GM10248 (cell line): ENCODE data around the gene PWWP2B.

Experiments used
- CTCF ChIA-PET: fragments of 300-600 bp; sonication (Branson Sonifier 250); formaldehyde crosslinking; extraction: SDS; loops from one replicate; lab custom pipeline; 2021; ENCODE audit warnings: antibody characterized with exemption; lab: Yijun Ruan, JAX
- POLR2A ChIA-PET: fragments of 350-650 bp; sonication (Branson Sonifier 250); formaldehyde crosslinking; extraction: SDS; loops from one replicate; lab custom pipeline; 2020; ENCODE audit warnings: antibody characterized with exemption; lab: Yijun Ruan, JAX
- DNase-seq: peaks from one replicate; pipeline ENCODE4 v3.0.0; 2012; ENCODE audit errors: extremely low spot score
- CTCF ChIP-seq: IDR thresholded peaks from 2 replicates; pipeline ENCODE4 v1.5.1; 2012; ENCODE audit warnings: mild to moderate bottlenecking, low read depth; ENCODE audit errors: extremely low read depth, missing control alignments, control extremely low read depth

The PWWP2B gene

GRCh38 chr10:132462463-132463332 is 65.7 kb downstream of the PWWP2B start:
- ChIA-PET CTCF (interaction anchor here (0.8 to 1.2 kb wide), 3 partner anchors 9 to 13 kb away, joined by 3 to 5 read pairs (median 3); no protein-coding TSS in a partner anchor), POLR2A (no interaction called here)
- no peak for DNase-seq
- TF ChIP-seq CTCF = no peak

- CTCF ChIA-PET = interaction anchor here (0.8 to 1.2 kb wide), 4 partner anchors 10 to 170 kb away, joined by 3 to 5 read pairs (median 4); no protein-coding TSS in a partner anchor
- POLR2A ChIA-PET = no interaction called here
- peak; percentile 21 for TF ChIP-seq CTCF
- DNase-seq = no peak
Measured at GRCh38 chr10:132463333-132464255, 66.6 kb downstream of the PWWP2B start.

- no peak for DNase-seq
- ChIA-PET POLR2A (no interaction called here), CTCF (interaction anchor here (1.0 to 1.2 kb wide), 3 partner anchors 11 to 169 kb away, joined by 3 to 5 read pairs (median 4); no protein-coding TSS in a partner anchor)
- no peak for TF ChIP-seq CTCF
Measured at GRCh38 chr10:132464256-132465192, 67.5 kb downstream of the PWWP2B start.

GRCh38 chr10:132465193-132465888 is 68.3 kb downstream of the PWWP2B start:
- ChIA-PET CTCF (no interaction called here), POLR2A (no interaction called here)
- no peak for DNase-seq
- no peak for TF ChIP-seq CTCF

GRCh38 chr10:132465889-132466519 is 69.0 kb downstream of the PWWP2B start:
- POLR2A ChIA-PET = no interaction called here
- TF ChIP-seq CTCF = no peak
- CTCF ChIA-PET = no interaction called here
- DNase-seq = no peak
